ENCODE measurements around the gene RNLS. TPM values are rescaled to one million over a fixed set of nuclear protein-coding genes. Genes with fewer than 3 reads are reported as not detected.
A peak's percentile ranks its signal among the peaks of the same experiment; 100 is the strongest.

The RNLS gene
- polyA plus RNA-seq, 1 experiment, result 6.1 TPM

- Histone ChIP-seq H3K9me3 (ENCODE audit: control insufficient read depth, insufficient read depth, low read length) (no peaks in the 10 kb centered on the region), H3K27ac (ENCODE audit: low read depth, low read length) (no peak overlapping the region), H3K4me3 (ENCODE audit: low read depth, low read length) (no peak overlapping the region), H3K27me3 (ENCODE audit: control insufficient read depth, insufficient read depth, low read length) (no peaks in the 10 kb centered on the region)
- TF ChIP-seq CTCF (IDR thresholded peaks at IDR 0.05; ENCODE audit: low read depth, low read length), result no peak
- DNase-seq (ENCODE audit: low read depth, low spot score), result peak; percentile 48
- CTCF ChIA-PET, result no interaction called here
- POLR2A ChIA-PET, result no interaction called here
Observed at GRCh38 chr10:88243836-88244730, 339.0 kb downstream of the RNLS start.

GRCh38 chr10:88243202-88243744 is 339.8 kb downstream of the RNLS start:
- Histone ChIP-seq H3K4me3 (ENCODE audit: low read depth, low read length) (no peak overlapping the region), H3K9me3 (ENCODE audit: control insufficient read depth, insufficient read depth, low read length) (no peaks in the 10 kb centered on the region), H3K27ac (ENCODE audit: low read depth, low read length) (no peak overlapping the region), H3K27me3 (ENCODE audit: control insufficient read depth, insufficient read depth, low read length) (no peaks in the 10 kb centered on the region)
- ChIA-PET CTCF (interaction anchor here (0.6 kb wide), 1 partner anchor 384 kb away, joined by 3 read pairs; no protein-coding TSS in a partner anchor), POLR2A (no interaction called here)
- no peak for TF ChIP-seq CTCF (IDR thresholded peaks at IDR 0.05; ENCODE audit: low read depth, low read length)
- no peak for DNase-seq (ENCODE audit: low read depth, low spot score)

- Histone ChIP-seq H3K4me3 (ENCODE audit: low read depth, low read length) (no peak overlapping the region), H3K9me3 (ENCODE audit: control insufficient read depth, insufficient read depth, low read length) (no peaks in the 10 kb centered on the region), H3K27me3 (ENCODE audit: control insufficient read depth, insufficient read depth, low read length) (no peaks in the 10 kb centered on the region), H3K27ac (ENCODE audit: low read depth, low read length) (no peak overlapping the region)
- no peak for DNase-seq (ENCODE audit: low read depth, low spot score)
- POLR2A ChIA-PET, result no interaction called here
- TF ChIP-seq CTCF (IDR thresholded peaks at IDR 0.05; ENCODE audit: low read depth, low read length), result no peak
- CTCF ChIA-PET, result no interaction called here
Observed at GRCh38 chr10:88241501-88241900, 341.6 kb downstream of the RNLS start.

GRCh38 chr10:88239212-88239611 is 343.9 kb downstream of the RNLS start:
- no peaks in the 10 kb centered on the region for H3K27me3 ChIP-seq (ENCODE audit: control insufficient read depth, insufficient read depth, low read length)
- H3K9me3 ChIP-seq (ENCODE audit: control insufficient read depth, insufficient read depth, low read length), result no peaks in the 10 kb centered on the region
- H3K27ac ChIP-seq (ENCODE audit: low read depth, low read length), result no peak overlapping the region
- ChIA-PET CTCF (no interaction called here), POLR2A (interaction anchor here (0.6 kb wide), 1 partner anchor 127 kb away, joined by 3 read pairs; no protein-coding TSS in a partner anchor)
- TF ChIP-seq CTCF (IDR thresholded peaks at IDR 0.05; ENCODE audit: low read depth, low read length), result no peak
- no peak for DNase-seq (ENCODE audit: low read depth, low spot score)
- no peak overlapping the region for H3K4me3 ChIP-seq (ENCODE audit: low read depth, low read length)

- TF ChIP-seq CTCF (IDR thresholded peaks at IDR 0.05; ENCODE audit: low read depth, low read length), result no peak
- DNase-seq (ENCODE audit: low read depth, low spot score), result no peak
- no peaks in the 10 kb centered on the region for H3K9me3 ChIP-seq (ENCODE audit: control insufficient read depth, insufficient read depth, low read length)
- POLR2A ChIA-PET, result interaction anchor here (0.6 kb wide), 1 partner anchor 128 kb away, joined by 3 read pairs; no protein-coding TSS in a partner anchor
- no peak overlapping the region for H3K4me3 ChIP-seq (ENCODE audit: low read depth, low read length)
- H3K27me3 ChIP-seq (ENCODE audit: control insufficient read depth, insufficient read depth, low read length), result no peaks in the 10 kb centered on the region
- H3K27ac ChIP-seq (ENCODE audit: low read depth, low read length), result no peak overlapping the region
- CTCF ChIA-PET, result no interaction called here
Observed at GRCh38 chr10:88238615-88238914, 344.6 kb downstream of the RNLS start.
